Muscle of leg (tissue), 11 donors: Measurements from ENCODE around the gene ZNF655. TPM values are rescaled to one million over a fixed set of nuclear protein-coding genes. Genes with fewer than 3 reads are reported as not detected.
"Not testable (repeated sequence)": the region's sequence is repeated elsewhere in the genome, so short reads cannot be mapped to it uniquely, and the experiment has no call there.

ENCODE experiments used
- DNase-seq: peaks from one replicate; pipeline ENCODE4 v3.0.0; 2013
- H3K27ac ChIP-seq: one replicate; pipeline ENCODE4 v1.5.1; 2013; ENCODE audit warnings: mild to moderate bottlenecking, low read length, control low read depth
- H3K27me3 ChIP-seq: one replicate; pipeline ENCODE4 v1.6.1; 2013; ENCODE audit warnings: low read length; ENCODE audit not compliant: control insufficient read depth, insufficient read depth
- H3K36me3 ChIP-seq: one replicate; pipeline ENCODE4 v1.6.1; 2013; ENCODE audit warnings: low read length; ENCODE audit not compliant: control insufficient read depth, insufficient read depth
- H3K4me1 ChIP-seq: one replicate; pipeline ENCODE4 v1.6.1; 2013; ENCODE audit warnings: low read length; ENCODE audit not compliant: control insufficient read depth, insufficient read depth
- H3K4me3 ChIP-seq: one replicate; pipeline ENCODE4 v1.5.1; 2013; ENCODE audit warnings: low read length, control low read depth
- H3K9me3 ChIP-seq: replicated peaks from 2 replicates; pipeline ENCODE4 v1.6.1; 2013; ENCODE audit warnings: low read depth, low read length; ENCODE audit not compliant: control insufficient read depth
- WGBS: methylation state at CpG from one replicate; pipeline ENCODE4 v1.1.5; 2013; ENCODE audit warnings: missing lambda C conversion rate; ENCODE audit not compliant: insufficient coverage; 5-methylcytosine and 5-hydroxymethylcytosine counted together
- polyA plus RNA-seq, 8 donors: library from polyadenylated mRNA; unstranded; fragments of 120-200 nt; gene quantifications; one replicate each; pipeline versions ENCODE4 v1.2.1 to v1.2.3, GENCODE V29; 2013; ENCODE audit warnings: inconsistent platforms in 1 of 8, low replicate concordance in 1 of 8; ENCODE audit not compliant: insufficient read length in 8 of 8, insufficient read depth in 1 of 8
- total RNA-seq: library from RNA; stranded (reverse); fragments of 120-200 nt; gene quantifications from one replicate; pipeline ENCODE4 v1.2.4, GENCODE V29; 2013

Gene ZNF655
- total and polyA plus RNA-seq, 9 donors: 32.3 to 51.9 (median 38.7) TPM

- Histone ChIP-seq H3K27ac (no peak overlapping the region), H3K4me3 (no peak overlapping the region), H3K4me1 (peaks cover 10% of the 10 kb centered on the region), H3K9me3 (no peaks in the 10 kb centered on the region), H3K27me3 (no peaks in the 10 kb centered on the region), H3K36me3 (peaks cover 17% of the 10 kb centered on the region)
- DNase-seq: no peak
- WGBS: no CpG with 5 or more reads among the region's 3 CpGs
Observed at GRCh38 chr7:99576251-99576650, 17.8 kb downstream of the ZNF655 start.

DNA sequence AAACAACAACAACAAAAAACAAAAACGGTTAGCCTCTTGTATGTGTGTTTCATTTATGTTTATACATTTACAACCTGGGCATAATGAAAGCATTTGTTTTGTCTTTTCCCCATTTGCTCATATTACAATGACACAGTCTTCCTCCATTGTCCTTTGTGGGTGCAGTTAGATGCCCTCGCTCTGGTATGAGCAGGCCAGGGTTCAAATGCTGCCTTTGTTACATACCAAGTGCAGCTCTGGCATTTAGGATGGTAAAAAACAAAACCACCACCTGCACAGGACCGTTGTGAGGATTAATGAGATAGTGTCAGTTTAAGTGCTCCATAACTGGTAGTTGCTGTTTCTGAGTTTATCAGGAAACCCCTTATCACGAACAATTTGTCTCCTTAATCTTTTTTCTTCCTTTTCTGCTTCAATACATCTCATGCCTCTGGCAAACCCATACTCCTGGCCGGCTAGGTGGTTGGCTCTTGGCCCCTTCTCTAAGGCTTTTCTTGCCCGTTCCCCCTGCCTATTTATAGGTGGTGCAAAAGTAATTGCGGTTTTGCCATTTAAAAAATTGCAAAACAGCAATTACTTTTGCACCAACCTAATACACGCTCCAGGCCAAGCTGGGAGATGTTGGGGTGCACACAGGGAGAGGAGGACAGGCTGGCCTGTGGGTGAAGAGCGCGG is 21.0 kb downstream of the ZNF655 start:
- 47% methylated on average over 3 of the region's 10 CpGs for WGBS
- no peaks in the 10 kb centered on the region for H3K9me3 ChIP-seq
- no peaks in the 10 kb centered on the region for H3K27me3 ChIP-seq
- no peak overlapping the region for H3K27ac ChIP-seq
- H3K36me3 ChIP-seq: peaks cover 5% of the 10 kb centered on the region
- H3K4me1 ChIP-seq: peaks cover 10% of the 10 kb centered on the region
- no peak for DNase-seq
- peak overlapping the region; percentile 68 for H3K4me3 ChIP-seq

DNA sequence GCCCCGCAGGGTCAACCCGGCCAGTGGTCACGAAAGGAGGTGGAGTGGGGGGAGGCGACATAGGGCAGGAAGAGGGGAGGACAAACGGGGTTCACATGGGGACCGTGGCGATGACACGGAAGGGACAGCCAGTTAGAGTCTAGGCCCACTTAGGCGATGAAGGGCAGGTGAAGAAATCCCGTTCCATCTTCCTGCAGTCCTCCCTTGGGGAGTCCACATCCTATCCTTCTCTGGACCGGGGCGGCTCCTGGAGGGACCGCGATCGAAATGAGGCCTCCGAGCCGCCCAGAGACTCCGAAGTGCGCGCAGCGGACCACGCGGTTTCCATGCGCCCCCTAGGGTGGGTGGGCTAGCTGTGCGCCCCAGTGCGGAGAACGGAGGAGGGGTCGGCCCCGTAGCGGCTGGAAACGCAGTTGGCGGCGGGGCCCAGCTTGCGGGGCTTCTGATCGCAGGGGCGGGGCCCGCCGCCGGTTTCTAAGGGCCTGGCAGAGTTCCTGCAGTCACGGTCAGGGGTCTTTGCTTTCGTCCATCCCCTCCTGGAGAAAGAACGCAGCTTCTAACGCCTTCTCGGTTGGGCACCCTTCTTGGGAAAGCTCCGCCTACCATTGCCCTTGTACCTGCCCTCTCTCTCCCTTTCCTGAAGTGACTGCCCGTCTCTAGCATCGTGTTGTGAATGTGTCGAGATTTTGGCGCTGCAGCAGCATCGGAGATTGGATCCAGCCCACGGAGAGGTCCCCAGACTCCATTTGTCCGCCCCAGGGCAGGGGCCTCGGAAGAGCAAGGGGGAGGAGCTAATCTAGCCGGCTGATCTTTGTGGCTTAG is 21.7 kb downstream of the ZNF655 start:
- H3K4me1 ChIP-seq: peaks cover 10% of the 10 kb centered on the region
- peaks cover under 1% of the 10 kb centered on the region for H3K36me3 ChIP-seq
- no peaks in the 10 kb centered on the region for H3K9me3 ChIP-seq
- DNase-seq: peak; percentile 69
- H3K4me3 ChIP-seq: peak overlapping the region; percentile 68
- WGBS: 1% methylated on average over 46 of the region's 54 CpGs
- no peaks in the 10 kb centered on the region for H3K27me3 ChIP-seq
- no peak overlapping the region for H3K27ac ChIP-seq

DNA sequence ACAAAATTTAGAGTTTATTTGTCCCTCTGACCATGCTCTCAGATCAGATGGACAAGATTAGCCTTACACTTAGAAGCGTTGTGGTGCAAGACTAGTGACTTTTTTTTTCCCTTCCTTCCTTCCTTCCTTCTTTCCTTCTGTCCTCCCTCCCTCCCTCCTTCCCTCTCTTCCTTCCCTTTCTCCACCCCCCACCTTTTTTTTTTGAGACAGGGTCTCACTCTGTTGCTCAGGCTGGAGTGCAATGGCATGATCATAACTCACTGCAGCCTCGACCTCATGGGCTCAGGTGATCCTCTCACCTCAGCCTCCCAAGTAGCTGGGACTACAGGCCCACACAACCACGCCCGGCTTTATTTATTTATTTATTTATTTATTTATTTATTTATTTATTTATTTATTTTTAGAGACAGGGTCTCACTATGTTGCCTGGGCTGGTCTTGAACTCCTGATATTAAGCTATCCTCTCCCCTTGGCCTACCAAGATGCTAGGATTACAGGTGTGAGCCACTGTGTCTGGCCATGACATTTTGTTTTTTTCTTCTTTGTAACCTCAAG is 22.4 kb downstream of the ZNF655 start:
- WGBS: no CpG with 5 or more reads among the region's 4 CpGs
- not testable (repeated sequence) for DNase-seq, H3K36me3 ChIP-seq, H3K9me3 ChIP-seq, H3K27me3 ChIP-seq, H3K27ac ChIP-seq
- H3K4me1 ChIP-seq: peaks cover 10% of the 10 kb centered on the region
- peak overlapping the region; percentile 68 for H3K4me3 ChIP-seq

GRCh38 chr7:99588868-99589267 is 30.4 kb downstream of the ZNF655 start:
- no peak overlapping the region for H3K4me3 ChIP-seq
- WGBS: no CpG with 5 or more reads among the region's 3 CpGs
- H3K4me1 ChIP-seq: no peaks in the 10 kb centered on the region
- no peak overlapping the region for H3K27ac ChIP-seq
- no peaks in the 10 kb centered on the region for H3K36me3 ChIP-seq
- H3K9me3 ChIP-seq: no peaks in the 10 kb centered on the region
- H3K27me3 ChIP-seq: no peaks in the 10 kb centered on the region
- DNase-seq: no peak

DNA sequence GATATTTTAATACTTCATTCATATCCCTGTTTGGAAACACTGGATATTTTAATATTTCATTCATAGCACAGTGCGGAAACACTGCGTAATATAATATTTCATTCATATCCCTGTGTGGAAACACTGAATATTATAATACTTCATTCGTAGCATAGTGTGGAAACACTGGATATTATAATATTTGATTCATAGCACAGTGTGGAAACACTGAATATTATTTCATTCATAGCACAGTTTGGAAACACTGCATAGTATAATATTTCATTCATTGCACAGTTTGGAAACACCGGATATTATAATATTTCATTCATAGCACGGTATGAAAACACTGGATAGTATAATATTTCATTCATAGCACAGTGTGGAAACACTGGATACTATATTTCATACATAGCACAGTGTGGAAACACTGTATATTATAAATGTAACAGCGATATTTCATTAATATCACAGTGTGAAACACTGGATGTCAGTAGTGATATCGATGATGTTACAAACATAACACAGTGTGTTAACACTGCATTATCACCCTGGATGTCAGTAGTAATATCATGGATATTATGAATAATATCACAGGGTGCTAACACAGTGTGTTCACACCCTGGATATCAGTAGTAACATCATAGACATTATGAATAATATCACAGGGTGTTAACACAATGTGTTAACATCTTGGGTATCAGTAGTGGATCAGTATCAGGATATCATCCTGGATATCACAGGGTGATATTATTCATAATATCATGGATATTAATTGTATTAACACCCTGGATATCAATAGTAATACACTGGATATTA is 36.7 kb downstream of the ZNF655 start:
- no peaks in the 10 kb centered on the region for H3K4me1 ChIP-seq
- no peak overlapping the region for H3K27ac ChIP-seq
- no peaks in the 10 kb centered on the region for H3K27me3 ChIP-seq
- WGBS: no CpG with 5 or more reads among the region's 7 CpGs
- no peaks in the 10 kb centered on the region for H3K9me3 ChIP-seq
- no peak overlapping the region for H3K4me3 ChIP-seq
- DNase-seq: no peak
- H3K36me3 ChIP-seq: no peaks in the 10 kb centered on the region

GRCh38 chr7:99596408-99596955 is 38.0 kb downstream of the ZNF655 start:
- Histone ChIP-seq H3K36me3 (no peaks in the 10 kb centered on the region), H3K9me3 (no peaks in the 10 kb centered on the region), H3K4me1 (no peaks in the 10 kb centered on the region), H3K27me3 (no peaks in the 10 kb centered on the region), H3K27ac (no peak overlapping the region), H3K4me3 (no peak overlapping the region)
- WGBS: no CpG with 5 or more reads among the region's 1 CpG
- DNase-seq: no peak

- no peaks in the 10 kb centered on the region for H3K4me1 ChIP-seq
- 42% methylated on average over 25 of the region's 34 CpGs for WGBS
- no peaks in the 10 kb centered on the region for H3K27me3 ChIP-seq
- H3K4me3 ChIP-seq: no peak within 1 kb of the TSS
- no peaks in the 10 kb centered on the region for H3K9me3 ChIP-seq
- H3K27ac ChIP-seq: no peak within 1 kb of the TSS
- DNase-seq: no peak
- H3K36me3 ChIP-seq: no peaks in the 10 kb centered on the region
Observed at GRCh38 chr7:99597762-99598501, 39.5 kb downstream of the ZNF655 start, which contains the start of gene TMEM225B. TSS of gene TMEM225B (plus strand) at chr7:99598267. CDS start at chr7:99604389, 6,122 bp downstream.

- H3K4me1 ChIP-seq: no peaks in the 10 kb centered on the region
- H3K27ac ChIP-seq: no peak overlapping the region
- no peaks in the 10 kb centered on the region for H3K36me3 ChIP-seq
- no peaks in the 10 kb centered on the region for H3K27me3 ChIP-seq
- no peak overlapping the region for H3K4me3 ChIP-seq
- no peak for DNase-seq
- H3K9me3 ChIP-seq: no peaks in the 10 kb centered on the region
- 87% methylated on average over 2 of the region's 4 CpGs for WGBS
Observed at GRCh38 chr7:99599836-99600235, 41.4 kb downstream of the ZNF655 start.
